CD4-positive, alpha-beta T cell (primary cell): ENCODE measurements around the gene KRTAP10-2. TPM values are rescaled to one million over a fixed set of nuclear protein-coding genes. Genes with fewer than 3 reads are reported as not detected.

Source experiments
- ATAC-seq: fragments of 200-7000 bp; cut with Tn5 transposase; one replicate; pipeline ENCODE4 v1.10.0; 2022; ENCODE audit warnings: mild to moderate bottlenecking; ENCODE audit not compliant: poor library complexity
- CTCF ChIA-PET: fragments of 350-600 bp; sonication (Branson Sonifier 250); formaldehyde crosslinking; loops from one replicate; lab custom pipeline; 2021; ENCODE audit warnings: antibody characterized with exemption, inconsistent platforms; lab: Charles Lee
- POLR2A ChIA-PET: fragments of 350-600 bp; sonication (Branson Sonifier 250); formaldehyde crosslinking; loops from one replicate; lab custom pipeline; 2021; ENCODE audit warnings: antibody characterized with exemption, inconsistent platforms; lab: Charles Lee
- DNase-seq, 14 experiments: peaks; one replicate each; pipeline ENCODE4 v3.0.0-alpha.2; 2013 to 2020; ENCODE audit warnings: mixed read lengths in 2 of 14
- H3K27ac ChIP-seq, 2 donors: one replicate each; pipeline versions ENCODE4 v1.5.1 to v1.7.0; 2013; ENCODE audit warnings: low read length in 2 of 2, low read depth in 1 of 2, mild to moderate bottlenecking in 1 of 2
- H3K27me3 ChIP-seq, 2 experiments: 1 replicate in 1 of 2; 2 replicates in 1 of 2; pipeline versions ENCODE4 v1.6.1 to v1.7.0; 2013; ENCODE audit warnings: low read length in 2 of 2, control low read depth in 1 of 2, mild to moderate bottlenecking in 1 of 2, moderate library complexity in 1 of 2; ENCODE audit not compliant: insufficient read depth in 2 of 2, control insufficient read depth in 1 of 2
- H3K36me3 ChIP-seq: one replicate; pipeline ENCODE4 v1.6.1; 2013; ENCODE audit warnings: low read length, control low read depth; ENCODE audit not compliant: insufficient read depth
- H3K4me1 ChIP-seq: one replicate; pipeline ENCODE4 v1.6.1; 2013; ENCODE audit warnings: low read length, control low read depth; ENCODE audit not compliant: insufficient read depth
- H3K4me3 ChIP-seq: one replicate; pipeline ENCODE4 v1.5.1; 2013; ENCODE audit warnings: mild to moderate bottlenecking, low read length, moderate library complexity
- H3K9me3 ChIP-seq, 2 experiments: 1 replicate in 1 of 2; 2 replicates in 1 of 2; pipeline versions ENCODE4 v1.6.1 to v1.7.0; 2013; ENCODE audit warnings: low read length in 2 of 2, mild to moderate bottlenecking in 2 of 2, control low read depth in 1 of 2, moderate library complexity in 1 of 2; ENCODE audit not compliant: control insufficient read depth in 1 of 2, insufficient read depth in 1 of 2
- H3K27ac Mint-ChIP-seq: one replicate; pipeline ENCODE4 v1.8.0; 2020; ENCODE audit warnings: mixed read lengths
- H3K27me3 Mint-ChIP-seq: one replicate; pipeline ENCODE4 v1.8.0; 2021; ENCODE audit warnings: mixed read lengths
- H3K36me3 Mint-ChIP-seq: one replicate; pipeline ENCODE4 v1.8.0; 2021; ENCODE audit warnings: low read depth, mixed read lengths
- H3K4me1 Mint-ChIP-seq: one replicate; pipeline ENCODE4 v1.8.0; 2021; ENCODE audit warnings: low read depth, mixed read lengths
- H3K4me3 Mint-ChIP-seq: one replicate; pipeline ENCODE4 v1.8.0; 2020; ENCODE audit warnings: mild to moderate bottlenecking, mixed read lengths
- H3K9me3 Mint-ChIP-seq: one replicate; pipeline ENCODE4 v1.8.0; 2020; ENCODE audit warnings: mixed read lengths
- CTCF ChIP-seq: fragments of 200-600 bp; IDR thresholded peaks from one replicate; pipeline ENCODE4 v1.8.0; 2022; ENCODE audit warnings: antibody characterized with exemption, mild to moderate bottlenecking
- intact Hi-C, 2 experiments: fragments of 100-400 bp; cut with DNase I in 1 of 2; cut with micrococcal nuclease in 1 of 2; formaldehyde crosslinking; loops; one replicate each; pipeline versions ENCODE4 v1.15.1 to v1.9.0; 2023 to 2025; cut with DNase I, micrococcal nuclease
- total RNA-seq, 174 experiments: library from RNA in 2 of 174; stranded (reverse) in 2 of 174; gene quantifications; one replicate each; pipeline ENCODE4 v1.2.3 and lab custom pipeline; 2021 to 2026

Gene KRTAP10-2
- total RNA-seq, 2 experiments from 2014 or later: not detected

- no peak overlapping the region for H3K4me3 ChIP-seq
- Mint-ChIP-seq H3K9me3 (no peaks in the 10 kb centered on the region), H3K4me3 (no peak overlapping the region), H3K4me1 (no peaks in the 10 kb centered on the region), H3K27me3 (no peaks in the 10 kb centered on the region), H3K27ac (no peak overlapping the region), H3K36me3 (no peaks in the 10 kb centered on the region)
- POLR2A ChIA-PET: no interaction called here
- no peak for DNase-seq
- no peaks in the 10 kb centered on the region for H3K36me3 ChIP-seq
- H3K4me1 ChIP-seq: peaks cover 6% of the 10 kb centered on the region
- peaks cover 0 to 5% of the 10 kb centered on the region in 2 experiments for H3K9me3 ChIP-seq
- TF ChIP-seq CTCF: no peak
- intact Hi-C loops: no loop called here
- H3K27ac ChIP-seq: no peak overlapping the region
- no peak for ATAC-seq
- CTCF ChIA-PET: interaction anchor here (1.3 kb wide), 1 partner anchor 278 kb away, joined by 4 read pairs; no protein-coding TSS in a partner anchor
- no peaks in the 10 kb centered on the region for H3K27me3 ChIP-seq
These were observed 35.7 kb downstream of the KRTAP10-2 start for GRCh38 chr21:44515359-44516165.

GRCh38 chr21:44514746-44515358 is 36.5 kb downstream of the KRTAP10-2 start:
- H3K4me1 ChIP-seq: peaks cover 12% of the 10 kb centered on the region
- H3K27ac ChIP-seq: no peak overlapping the region
- H3K36me3 Mint-ChIP-seq: no peaks in the 10 kb centered on the region
- H3K27me3 Mint-ChIP-seq: no peaks in the 10 kb centered on the region
- no peaks in the 10 kb centered on the region for H3K36me3 ChIP-seq
- CTCF ChIA-PET: interaction anchor here (1.3 kb wide), 1 partner anchor 278 kb away, joined by 4 read pairs; no protein-coding TSS in a partner anchor
- ATAC-seq: no peak
- peaks cover 0 to 5% of the 10 kb centered on the region in 2 experiments for H3K9me3 ChIP-seq
- POLR2A ChIA-PET: no interaction called here
- no peaks in the 10 kb centered on the region for H3K9me3 Mint-ChIP-seq
- TF ChIP-seq CTCF: no peak
- no peak for DNase-seq
- H3K27me3 ChIP-seq: no peaks in the 10 kb centered on the region
- no peak overlapping the region for H3K27ac Mint-ChIP-seq
- H3K4me3 Mint-ChIP-seq: no peak overlapping the region
- H3K4me3 ChIP-seq: no peak overlapping the region
- intact Hi-C loops: loop anchor here in 1 of 2 experiments (5.0 kb wide), 2 partner anchors 362 to 422 kb away; no protein-coding TSS in a partner anchor
- no peaks in the 10 kb centered on the region for H3K4me1 Mint-ChIP-seq

- Histone ChIP-seq H3K4me1 (peaks cover 12% of the 10 kb centered on the region), H3K9me3 (peaks cover 0 to 5% of the 10 kb centered on the region in 2 experiments), H3K27ac (no peak overlapping the region), H3K36me3 (no peaks in the 10 kb centered on the region), H3K4me3 (no peak overlapping the region), H3K27me3 (no peaks in the 10 kb centered on the region)
- POLR2A ChIA-PET: no interaction called here
- H3K27me3 Mint-ChIP-seq: no peaks in the 10 kb centered on the region
- no peaks in the 10 kb centered on the region for H3K4me1 Mint-ChIP-seq
- H3K9me3 Mint-ChIP-seq: no peaks in the 10 kb centered on the region
- no peak overlapping the region for H3K27ac Mint-ChIP-seq
- TF ChIP-seq CTCF: no peak
- DNase-seq (no peak), ATAC-seq (no peak)
- intact Hi-C loops: loop anchor here in 1 of 2 experiments (5.0 kb wide), 2 partner anchors 363 to 423 kb away; no protein-coding TSS in a partner anchor
- no peaks in the 10 kb centered on the region for H3K36me3 Mint-ChIP-seq
- CTCF ChIA-PET: interaction anchor here (1.3 kb wide), 1 partner anchor 279 kb away, joined by 4 read pairs; no protein-coding TSS in a partner anchor
- no peak overlapping the region for H3K4me3 Mint-ChIP-seq
These were observed 37.1 kb downstream of the KRTAP10-2 start for GRCh38 chr21:44514218-44514520.
